A204.1 (cell line): ENCODE measurements around the gene SYNGR2.
"Not testable (repeated sequence)": the region's sequence is repeated elsewhere in the genome, so short reads cannot be mapped to it uniquely, and the experiment has no call there.

ENCODE experiments used
- FAIRE-seq: peaks from 2 replicates; lab custom pipeline; 2012; peaks lifted over from hg19 to GRCh38; lab: Jason Lieb, UNC

Gene SYNGR2

GRCh38 chr17:78130090-78130436, 38.3 kb upstream of the SYNGR2 start:
- no peak for FAIRE-seq

- FAIRE-seq: no peak
Measured at GRCh38 chr17:78130437-78131101, 37.8 kb upstream of the SYNGR2 start, which contains the start of gene TMC8. TSS of gene TMC8 (plus strand) at chr17:78130771. CDS start at chr17:78131589, 818 bp downstream.

GRCh38 chr17:78131172-78132083, 37.0 kb upstream of the SYNGR2 start:
- no peak for FAIRE-seq

GRCh38 chr17:78132084-78132676, 36.2 kb upstream of the SYNGR2 start:
- FAIRE-seq: no peak

GRCh38 chr17:78132767-78133178, 35.6 kb upstream of the SYNGR2 start:
- FAIRE-seq: no peak

- FAIRE-seq: no peak
Measured at GRCh38 chr17:78133179-78133951, 35.0 kb upstream of the SYNGR2 start.

GRCh38 chr17:78133971-78134898, 34.1 kb upstream of the SYNGR2 start:
- no peak for FAIRE-seq

- no peak for FAIRE-seq
Measured at GRCh38 chr17:78134899-78135385, 33.4 kb upstream of the SYNGR2 start.

- FAIRE-seq: no peak
Measured at GRCh38 chr17:78135858-78136500, 32.4 kb upstream of the SYNGR2 start.

GRCh38 chr17:78137392-78138203, 30.8 kb upstream of the SYNGR2 start:
- no peak for FAIRE-seq

GRCh38 chr17:78138204-78139060, 29.9 kb upstream of the SYNGR2 start:
- no peak for FAIRE-seq

- not testable (repeated sequence) for FAIRE-seq
Measured at GRCh38 chr17:78139861-78140168, 28.6 kb upstream of the SYNGR2 start.

- FAIRE-seq: no peak
Measured at GRCh38 chr17:78140169-78141051, 28.0 kb upstream of the SYNGR2 start.

- FAIRE-seq: no peak
Measured at GRCh38 chr17:78141437-78142118, 26.8 kb upstream of the SYNGR2 start.

GRCh38 chr17:78142119-78142861, 26.1 kb upstream of the SYNGR2 start:
- FAIRE-seq: no peak
